ENCODE measurements around the gene YEATS2.

Gene YEATS2

GRCh38 chr3:183837390-183837789, 139.8 kb downstream of the YEATS2 start:
- no peak for DNase-seq (ENCODE audit: low spot score)

- DNase-seq (ENCODE audit: low spot score), result no peak
Measured at GRCh38 chr3:183837894-183838293, 140.3 kb downstream of the YEATS2 start.

GRCh38 chr3:183839751-183840150, 142.2 kb downstream of the YEATS2 start:
- DNase-seq (ENCODE audit: low spot score), result no peak

GRCh38 chr3:183844606-183845005, 147.0 kb downstream of the YEATS2 start:
- no peak for DNase-seq (ENCODE audit: low spot score)

- DNase-seq (ENCODE audit: low spot score), result no peak
Measured at GRCh38 chr3:183845090-183845489, 147.5 kb downstream of the YEATS2 start.

GRCh38 chr3:183845608-183846288, 148.2 kb downstream of the YEATS2 start:
- no peak for DNase-seq (ENCODE audit: low spot score)

- no peak for DNase-seq (ENCODE audit: low spot score)
Measured at GRCh38 chr3:183854318-183855035, 156.9 kb downstream of the YEATS2 start.

GRCh38 chr3:183857863-183858262, 160.3 kb downstream of the YEATS2 start:
- DNase-seq (ENCODE audit: low spot score), result no peak
